GM23338 (cell line): ENCODE measurements around the gene TRAIP.

Experiments
- CREB1 ChIP-seq: fragments of 250-450 bp; sonication (Bioruptor Pico); IDR thresholded peaks from 2 replicates; pipeline ENCODE4 v1.5.0; 2020; ENCODE audit warnings: low read depth, mild to moderate bottlenecking, moderate library complexity
- CTCF ChIP-seq, 2 experiments: fragments of 200-600 bp in 1 of 2; sonication (generic) in 1 of 2; conservative IDR thresholded peaks; 2 replicates each; pipeline versions ENCODE4 v1.5.1 to v1.6.1; 2016 to 2017; ENCODE audit warnings: antibody characterized with exemption in 2 of 2, low read depth in 2 of 2, mild to moderate bottlenecking in 2 of 2, moderate library complexity in 1 of 2
- ETS1 ChIP-seq: IDR thresholded peaks from 2 replicates; pipeline ENCODE4 v1.6.1; 2016; ENCODE audit warnings: antibody characterized with exemption
- EZH2phosphoT487 ChIP-seq: fragments of 200-600 bp; sonication (generic); IDR thresholded peaks from one replicate; pipeline ENCODE4 v1.8.1; 2018; ENCODE audit warnings: antibody characterized with exemption; ENCODE audit not compliant: unreplicated experiment
- NANOG ChIP-seq: IDR thresholded peaks from 2 replicates; pipeline ENCODE4 v1.6.1; 2016; ENCODE audit warnings: antibody characterized with exemption, borderline replicate concordance
- POLR2AphosphoS5 ChIP-seq: IDR thresholded peaks from 2 replicates; pipeline ENCODE4 v1.6.1; 2016; ENCODE audit warnings: antibody characterized with exemption, low read depth
- REST ChIP-seq: IDR thresholded peaks from one replicate; pipeline ENCODE4 v1.6.1; 2018; ENCODE audit warnings: antibody characterized with exemption; ENCODE audit not compliant: unreplicated experiment

GRCh38 chr3:49812916-49813496, 43.4 kb downstream of the TRAIP start:
- TF ChIP-seq CTCF (conservative IDR thresholded peaks at IDR 0.05; ENCODE audit: low read depth in 2 of 2) (no peak), NANOG (no peak), POLR2AphosphoS5 (no peak), EZH2phosphoT487 (no peak), REST (no peak), CREB1 (no peak), ETS1 (no peak)
